Kidney (tissue), 14 donors: Measurements from ENCODE around the gene SRGAP3. TPM values are rescaled to one million over a fixed set of nuclear protein-coding genes. Genes with fewer than 3 reads are reported as not detected.

Experiments used
- DNase-seq, 5 donors: peaks; one replicate each; pipeline ENCODE4 v3.0.0-alpha.2; 2013 to 2020
- FAIRE-seq: peaks from 2 replicates; lab custom pipeline; 2012; peaks lifted over from hg19 to GRCh38; lab: Jason Lieb, UNC
- H3K27ac ChIP-seq, 2 donors: one replicate each; pipeline ENCODE4 v1.7.0; 2013; ENCODE audit warnings: low read depth in 2 of 2, low read length in 2 of 2, inconsistent platforms in 1 of 2
- H3K27me3 ChIP-seq: one replicate; pipeline ENCODE4 v1.7.1; 2013; ENCODE audit warnings: low read length, inconsistent platforms; ENCODE audit not compliant: control insufficient read depth, insufficient read depth
- H3K36me3 ChIP-seq, 3 donors: one replicate each; pipeline versions ENCODE4 v1.7.0 to v1.7.1; 2013; ENCODE audit warnings: low read length in 3 of 3, control low read depth in 1 of 3, inconsistent platforms in 1 of 3; ENCODE audit not compliant: insufficient read depth in 3 of 3, control insufficient read depth in 2 of 3
- H3K4me1 ChIP-seq, 3 donors: one replicate each; pipeline versions ENCODE4 v1.7.0 to v1.7.1; 2013; ENCODE audit warnings: low read length in 3 of 3, inconsistent platforms in 1 of 3, low read depth in 1 of 3; ENCODE audit not compliant: control insufficient read depth in 2 of 3, insufficient read depth in 2 of 3
- H3K4me3 ChIP-seq, 3 donors: one replicate each; pipeline versions ENCODE4 v1.7.0 to v1.8.1; 2013; ENCODE audit warnings: low read length in 3 of 3, control low read depth in 1 of 3, inconsistent platforms in 1 of 3
- H3K9ac ChIP-seq, 3 donors: one replicate each; pipeline versions ENCODE4 v1.7.0 to v1.7.1; 2013; ENCODE audit warnings: low read length in 3 of 3, control low read depth in 1 of 3, inconsistent platforms in 1 of 3
- H3K9me3 ChIP-seq, 3 donors: one replicate each; pipeline versions ENCODE4 v1.7.0 to v1.7.1; 2013; ENCODE audit warnings: low read length in 3 of 3, control low read depth in 1 of 3, inconsistent platforms in 1 of 3; ENCODE audit not compliant: control insufficient read depth in 2 of 3, insufficient read depth in 1 of 3
- CTCF ChIP-seq: IDR thresholded peaks from 3 replicates; pipeline ENCODE4 v1.5.1; 2012; ENCODE audit warnings: mild to moderate bottlenecking, moderate library complexity, borderline replicate concordance; ENCODE audit not compliant: insufficient read depth; ENCODE audit errors: extremely low read depth
- intact Hi-C: fragments of 100-400 bp; cut with DNase I; formaldehyde crosslinking; loops from one replicate; pipeline ENCODE4 v1.11.1; 2022
- polyA plus RNA-seq: library from polyadenylated mRNA; stranded (reverse); fragments of 350-450 nt; fragmentation: Illumina TruSeq; extraction: RNeasy Lipid Tissue Mini Kit (QIAGEN cat#74804); gene quantifications from one replicate; pipeline ENCODE4 v1.2.3, GENCODE V29; 2014; ENCODE audit warnings: low read depth, low replicate concordance; ENCODE audit not compliant: insufficient read depth
- total RNA-seq: library from RNA; stranded (reverse); fragmentation: NEBNext Ultra II Directional; extraction: Animal tissue kit (Norgen Biotek cat#: 25700); gene quantifications from one replicate; pipeline ENCODE4 v1.2.1, GENCODE V29; 2021
- donor health status: control.
- donor health status: control.
- donor health status: control.
- donor health status: control.
- donor health status: control.
- donor health status: DM: yes; HTN: yes; CAD: no.
- donor health status: Normal renal cell carcinoma (clear cell type).

SRGAP3 gene
- total and polyA plus RNA-seq, 2 donors from 2014 or later: 4.1 to 24.3 TPM

DNA sequence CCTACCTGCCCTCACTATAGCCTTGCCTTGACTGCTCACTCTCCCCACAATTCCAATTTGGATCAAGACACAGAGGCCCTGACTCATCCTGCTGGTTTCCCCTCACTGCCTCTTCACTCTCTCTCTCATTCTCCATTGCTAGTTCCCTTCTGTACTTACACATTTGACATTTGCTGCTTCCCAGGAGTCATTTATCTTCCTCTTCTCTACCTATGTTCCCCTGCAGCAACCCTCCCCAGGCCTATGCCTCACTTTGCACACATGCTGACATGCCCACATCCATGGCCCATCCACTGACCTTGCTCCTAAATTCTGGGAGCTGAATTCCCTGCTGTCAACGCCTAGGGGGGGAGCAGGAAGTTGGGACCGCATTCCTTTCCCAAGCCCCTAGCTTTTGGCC lies 82.2 kb downstream of the SRGAP3 start:
- intact Hi-C loops: no loop called here
- no peak for TF ChIP-seq CTCF
- Histone ChIP-seq H3K27ac (no peak overlapping the region), H3K4me3 (no peak overlapping the region), H3K27me3 (no peaks in the 10 kb centered on the region), H3K9me3 (no peaks in the 10 kb centered on the region), H3K4me1 (no peaks in the 10 kb centered on the region), H3K36me3 (no peaks in the 10 kb centered on the region), H3K9ac (no peak overlapping the region)
- no peak for FAIRE-seq
- no peak for DNase-seq

- Histone ChIP-seq H3K36me3 (no peaks in the 10 kb centered on the region), H3K27ac (no peak overlapping the region), H3K9ac (no peak overlapping the region), H3K4me3 (no peak overlapping the region), H3K9me3 (no peaks in the 10 kb centered on the region), H3K4me1 (no peaks in the 10 kb centered on the region), H3K27me3 (no peaks in the 10 kb centered on the region)
- no peak for TF ChIP-seq CTCF
- FAIRE-seq: no peak
- intact Hi-C loops: no loop called here
- DNase-seq: no peak
Observed at GRCh38 chr3:9165421-9165820, 84.0 kb downstream of the SRGAP3 start.

- no peak overlapping the region for H3K27ac ChIP-seq
- no peaks in the 10 kb centered on the region for H3K9me3 ChIP-seq
- intact Hi-C loops: no loop called here
- no peak for FAIRE-seq
- no peaks in the 10 kb centered on the region for H3K27me3 ChIP-seq
- no peak for TF ChIP-seq CTCF
- no peaks in the 10 kb centered on the region for H3K4me1 ChIP-seq
- H3K4me3 ChIP-seq: no peak overlapping the region
- DNase-seq: no peak
- no peak overlapping the region for H3K9ac ChIP-seq
- no peaks in the 10 kb centered on the region for H3K36me3 ChIP-seq
Observed at GRCh38 chr3:9163289-9163688, 86.2 kb downstream of the SRGAP3 start.

GRCh38 chr3:9161811-9162210 lies 87.6 kb downstream of the SRGAP3 start:
- no peak for TF ChIP-seq CTCF
- intact Hi-C loops: no loop called here
- FAIRE-seq: no peak
- Histone ChIP-seq H3K27ac (no peak overlapping the region), H3K9ac (no peak overlapping the region), H3K4me1 (no peaks in the 10 kb centered on the region), H3K9me3 (no peaks in the 10 kb centered on the region), H3K27me3 (no peaks in the 10 kb centered on the region), H3K36me3 (no peaks in the 10 kb centered on the region), H3K4me3 (no peak overlapping the region)
- no peak for DNase-seq
